HCT116 (cell line): ENCODE data around the gene HDHD2. TPM values are rescaled to one million over a fixed set of nuclear protein-coding genes. Genes with fewer than 3 reads are reported as not detected.

Source experiments
- ATAC-seq: fragments of 200-7000 bp; cut with Tn5 transposase; 2 replicates; pipeline ENCODE4 v1.9.1; 2020; ENCODE audit warnings: mild to moderate bottlenecking, moderate library complexity
- BruUV-seq: library from RNA; stranded (reverse); fragments of 400-500 nt; replicated peaks from 2 replicates; lab custom pipeline; 2021; lab: Mats Ljungman, UMichigan
- CTCF ChIA-PET: fragments of 300-600 bp; sonication (Branson Sonifier 250); formaldehyde crosslinking; loops from one replicate; lab custom pipeline; 2021; ENCODE audit warnings: antibody characterized with exemption; lab: Charles Lee
- POLR2A ChIA-PET: fragments of 300-600, 350-600 bp; sonication (Branson Sonifier 250); formaldehyde crosslinking; loops from one replicate; lab custom pipeline; 2021; ENCODE audit warnings: antibody characterized with exemption; lab: Charles Lee
- RAD21 ChIA-PET, 2 experiments: fragments of 300-600 bp; sonication (Branson Sonifier 250); formaldehyde crosslinking; loops; one replicate each; lab custom pipeline; 2023; ENCODE audit warnings: low total read pairs in 2 of 2; ENCODE audit not compliant: uncharacterized antibody in 2 of 2, unreplicated experiment in 2 of 2, low non-redundant PET in 1 of 2; lab: Charles Lee
- DNase-seq: peaks from one replicate; pipeline ENCODE4 v3.0.0-alpha.2; 2010; ENCODE audit warnings: low read depth, low spot score
- H2AFZ ChIP-seq: fragments of 200-600 bp; shearing (Covaris generic), sonication (generic); 2 replicates; pipeline ENCODE4 v1.6.1; 2017; ENCODE audit warnings: low read depth, mixed run types, mixed read lengths, antibody characterized with exemption, low read length; ENCODE audit not compliant: poor library complexity, severe bottlenecking
- H3K27ac ChIP-seq: 2 replicates; pipeline ENCODE4 v1.5.1; 2012; ENCODE audit warnings: low read depth, low read length
- H3K27me3 ChIP-seq: fragments of 200-600 bp; sonication (generic); 2 replicates; pipeline ENCODE4 v1.6.1; 2016; ENCODE audit warnings: mixed run types, low read length, mixed read lengths; ENCODE audit not compliant: insufficient read depth
- H3K36me3 ChIP-seq, 2 experiments: fragments of 200-500 bp in 1 of 2; fragments of 200-600 bp in 1 of 2; sonication (Bioruptor generic) in 1 of 2; sonication (generic) in 1 of 2; 2 replicates each; pipeline versions ENCODE4 v1.5.1 to v1.6.1; 2014 to 2016; ENCODE audit warnings: low read length in 2 of 2, inconsistent platforms in 1 of 2, mixed read lengths in 1 of 2, mixed run types in 1 of 2; ENCODE audit not compliant: insufficient read depth in 2 of 2, control insufficient read depth in 1 of 2
- H3K4me1 ChIP-seq, 2 experiments: fragments of 200-600 bp in 1 of 2; sonication (generic) in 1 of 2; 2 replicates each; pipeline versions ENCODE4 v1.5.1 to v1.6.1; 2012 to 2017; ENCODE audit warnings: low read length in 2 of 2, inconsistent platforms in 1 of 2, mild to moderate bottlenecking in 1 of 2, mixed read lengths in 1 of 2, mixed run types in 1 of 2, moderate library complexity in 1 of 2; ENCODE audit not compliant: insufficient read depth in 2 of 2, control insufficient read depth in 1 of 2
- H3K4me2 ChIP-seq: fragments of 200-600 bp; sonication (generic); 2 replicates; pipeline ENCODE4 v1.6.1; 2017; ENCODE audit warnings: mixed run types, low read length, mixed read lengths
- H3K4me3 ChIP-seq, 2 experiments: fragments of 200-600 bp in 1 of 2; sonication (generic) in 1 of 2; replicated peaks in 1 of 2; 2 replicates each; pipeline ENCODE4 v1.5.1; 2011 to 2016; ENCODE audit warnings: low read length in 2 of 2, control low read depth in 1 of 2, low read depth in 1 of 2, mild to moderate bottlenecking in 1 of 2, mixed read lengths in 1 of 2, mixed run types in 1 of 2
- H3K79me2 ChIP-seq: fragments of 200-600 bp; sonication (generic); 2 replicates; pipeline ENCODE4 v1.6.1; 2017; ENCODE audit warnings: mild to moderate bottlenecking, mixed run types, low read length, moderate library complexity, mixed read lengths; ENCODE audit not compliant: insufficient read depth
- H3K9ac ChIP-seq: fragments of 200-600 bp; sonication (generic); 2 replicates; pipeline ENCODE4 v1.6.1; 2016; ENCODE audit warnings: low read length, mixed read lengths
- H3K9me2 ChIP-seq: fragments of 200-600 bp; sonication (generic), shearing (Covaris generic); 2 replicates; pipeline ENCODE4 v1.6.1; 2017; ENCODE audit warnings: mixed run types, mild to moderate bottlenecking, moderate library complexity; ENCODE audit not compliant: insufficient read depth
- H3K9me3 ChIP-seq, 2 experiments: fragments of 200-500 bp in 1 of 2; fragments of 200-600 bp in 1 of 2; sonication (Bioruptor generic) in 1 of 2; sonication (generic) in 1 of 2; 2 replicates each; pipeline ENCODE4 v1.6.1; 2014 to 2017; ENCODE audit warnings: low read length in 2 of 2, mixed read lengths in 2 of 2, inconsistent platforms in 1 of 2, low read depth in 1 of 2, mild to moderate bottlenecking in 1 of 2, mixed run types in 1 of 2, moderate library complexity in 1 of 2; ENCODE audit not compliant: control insufficient read depth in 1 of 2, insufficient read depth in 1 of 2
- H4K20me1 ChIP-seq: fragments of 200-600 bp; sonication (generic), shearing (Covaris generic); 2 replicates; pipeline ENCODE4 v1.6.1; 2017; ENCODE audit warnings: mixed run types, mild to moderate bottlenecking, moderate library complexity; ENCODE audit not compliant: insufficient read depth
- ATF3 ChIP-seq: IDR thresholded peaks from 2 replicates; pipeline ENCODE4 v1.6.1; 2012
- CBX3 ChIP-seq: IDR thresholded peaks from 2 replicates; pipeline ENCODE4 v1.6.1; 2012; ENCODE audit warnings: low read depth
- CTCF ChIP-seq, 3 experiments: fragments of 200-600 bp in 1 of 3; sonication (generic) in 1 of 3; IDR thresholded peaks in 2 of 3; conservative IDR thresholded peaks in 1 of 3; 2 replicates each; pipeline ENCODE4 v1.5.1; 2012 to 2017; ENCODE audit warnings: low read depth in 2 of 3, low read length in 2 of 3, antibody characterized with exemption in 1 of 3, borderline replicate concordance in 1 of 3, control low read depth in 1 of 3, mild to moderate bottlenecking in 1 of 3, mixed read lengths in 1 of 3, mixed run types in 1 of 3, moderate library complexity in 1 of 3; ENCODE audit not compliant: insufficient read depth in 1 of 3
- EGR1 ChIP-seq: IDR thresholded peaks from 2 replicates; pipeline ENCODE4 v1.6.1; 2012; ENCODE audit warnings: low read depth
- EZH2phosphoT487 ChIP-seq: fragments of 200-600 bp; IDR thresholded peaks from 2 replicates; pipeline ENCODE4 v1.6.1; 2018; ENCODE audit warnings: antibody characterized with exemption, borderline replicate concordance
- FOSL1 ChIP-seq: IDR thresholded peaks from 2 replicates; pipeline ENCODE4 v1.6.1; 2012; ENCODE audit warnings: low read depth
- MAX ChIP-seq: IDR thresholded peaks from 2 replicates; pipeline ENCODE4 v1.6.1; 2012
- POLR2AphosphoS5 ChIP-seq: IDR thresholded peaks from 2 replicates; pipeline ENCODE4 v1.6.1; 2011; ENCODE audit warnings: mild to moderate bottlenecking, low read depth, low read length, moderate library complexity
- RAD21 ChIP-seq: IDR thresholded peaks from 2 replicates; pipeline ENCODE4 v1.6.1; 2012; ENCODE audit warnings: low read depth, mild to moderate bottlenecking
- REST ChIP-seq: IDR thresholded peaks from 2 replicates; pipeline ENCODE4 v1.6.1; 2012; ENCODE audit warnings: low read depth
- SIN3A ChIP-seq: IDR thresholded peaks from 2 replicates; pipeline ENCODE4 v1.6.1; 2012; ENCODE audit warnings: low read depth
- SP1 ChIP-seq: IDR thresholded peaks from 2 replicates; pipeline ENCODE4 v1.6.1; 2012; ENCODE audit warnings: low read depth
- SRF ChIP-seq: IDR thresholded peaks from 2 replicates; pipeline ENCODE4 v1.6.1; 2012; ENCODE audit warnings: low read depth
- TCF7L2 ChIP-seq: IDR thresholded peaks from 2 replicates; pipeline ENCODE4 v1.7.0; 2011; ENCODE audit warnings: borderline replicate concordance, inconsistent platforms; ENCODE audit not compliant: insufficient read depth, insufficient read length; ENCODE audit errors: extremely low read depth
- YY1 ChIP-seq: IDR thresholded peaks from 2 replicates; pipeline ENCODE4 v1.6.1; 2011; ENCODE audit warnings: low read length, low read depth, moderate library complexity, mild to moderate bottlenecking; ENCODE audit not compliant: insufficient replicate concordance; ENCODE audit errors: extremely low read depth
- ZFX ChIP-seq: fragments of 450-650 bp; IDR thresholded peaks from 2 replicates; pipeline ENCODE4 v1.6.1; 2017
- intact Hi-C: fragments of 100-400 bp; cut with micrococcal nuclease; formaldehyde crosslinking; loops from 2 replicates; pipeline ENCODE4 v1.10.0; 2022
- total RNA-seq: library from RNA; stranded (reverse); gene quantifications from one replicate; pipeline ENCODE4 v1.2.1, GENCODE V29; 2021; ENCODE audit not compliant: unreplicated experiment

Gene HDHD2
- total RNA-seq, 1 experiment from 2014 or later: 29.1 TPM

GRCh38 chr18:47120428-47120827 lies 29.9 kb downstream of the HDHD2 start:
- Histone ChIP-seq H3K27ac (no peak overlapping the region), H3K36me3 (no peaks in the 10 kb centered on the region), H3K27me3 (no peaks in the 10 kb centered on the region), H2AFZ (no peak overlapping the region), H3K4me3 (no peak overlapping the region), H3K4me2 (no peak overlapping the region), H3K9me2 (no peaks in the 10 kb centered on the region), H3K79me2 (0 out of 2 replicates have a peak, but pooled peaks cover 3% of the 10 kb centered on the region), H3K4me1 (no peaks in the 10 kb centered on the region), H3K9ac (no peak overlapping the region), H3K9me3 (no peaks in the 10 kb centered on the region), H4K20me1 (no peaks in the 10 kb centered on the region)
- DNase-seq (no peak), ATAC-seq (no peak)
- TF ChIP-seq TCF7L2 (no peak), EZH2phosphoT487 (no peak), FOSL1 (no peak), SRF (no peak), RAD21 (no peak), YY1 (no peak), SIN3A (no peak), ATF3 (no peak), MAX (no peak)
- POLR2A ChIA-PET: no interaction called here
- CTCF ChIA-PET: no interaction called here
- intact Hi-C loops: no loop called here
- no TSS peak for BruUV-seq
- RAD21 ChIA-PET: no interaction called here

GRCh38 chr18:47118981-47119380 lies 31.3 kb downstream of the HDHD2 start:
- CTCF ChIA-PET: no interaction called here
- TF ChIP-seq CBX3 (no peak), ZFX (no peak), RAD21 (no peak), REST (no peak), FOSL1 (no peak), SRF (no peak), ATF3 (no peak), EGR1 (no peak), SP1 (no peak), POLR2AphosphoS5 (no peak), CTCF (IDR thresholded peaks at IDR 0.05 in 2 of 3, conservative IDR thresholded peaks at IDR 0.05 in 1 of 3; ENCODE audit: borderline replicate concordance in 1 of 3, insufficient read depth in 1 of 3, low read depth in 2 of 3, low read length in 2 of 3) (no peak)

More at GRCh38 chr18:47118981-47119380, 31.3 kb downstream of the HDHD2 start:
- Histone ChIP-seq H3K79me2 (0 out of 2 replicates have a peak, but pooled peaks cover 3% of the 10 kb centered on the region), H3K9me2 (no peaks in the 10 kb centered on the region), H2AFZ (no peak overlapping the region), H3K36me3 (no peaks in the 10 kb centered on the region; a peak in 1 of 4 replicates), H3K27me3 (no peaks in the 10 kb centered on the region), H3K9ac (no peak overlapping the region), H3K4me2 (no peak overlapping the region), H4K20me1 (no peaks in the 10 kb centered on the region), H3K4me1 (no peaks in the 10 kb centered on the region), H3K4me3 (no peak overlapping the region), H3K27ac (no peak overlapping the region), H3K9me3 (no peaks in the 10 kb centered on the region)
- no peak for DNase-seq
- ATAC-seq: no peak
- ChIA-PET RAD21 (no interaction called here), POLR2A (no interaction called here)
- BruUV-seq: no TSS peak
- intact Hi-C loops: no loop called here
